HEK293 (cell line): ENCODE results near the gene GRID2.

Experiments
- CTCF ChIA-PET: fragments of 350-600 bp; formaldehyde crosslinking; extraction: SDS; loops from one replicate; lab custom pipeline; 2021; ENCODE audit warnings: antibody characterized with exemption; lab: Yijun Ruan, JAX
- POLR2A ChIA-PET: fragments of 300-600 bp; formaldehyde crosslinking; extraction: SDS; loops from one replicate; lab custom pipeline; 2020; ENCODE audit warnings: antibody characterized with exemption, inconsistent platforms; lab: Yijun Ruan, JAX
- H3K27ac ChIP-seq: fragments of 200-500 bp; sonication (Bioruptor generic); 2 replicates; pipeline ENCODE4 v1.5.1; 2014; ENCODE audit warnings: low read depth, low read length, control low read depth, inconsistent platforms; ENCODE audit errors: extremely low read depth
- H3K36me3 ChIP-seq, 2 experiments: fragments of 200-500 bp in 1 of 2; sonication (Bioruptor generic) in 1 of 2; 1 replicate in 1 of 2; 2 replicates in 1 of 2; pipeline ENCODE4 v1.5.1; 2014 to 2017; ENCODE audit warnings: inconsistent platforms in 2 of 2, low read length in 2 of 2; ENCODE audit not compliant: control insufficient read depth in 2 of 2, insufficient read depth in 1 of 2
- H3K4me1 ChIP-seq: fragments of 200-500 bp; sonication (Bioruptor generic); 2 replicates; pipeline ENCODE4 v1.5.1; 2014; ENCODE audit warnings: mild to moderate bottlenecking, low read length, inconsistent platforms; ENCODE audit not compliant: control insufficient read depth, insufficient read depth
- H3K4me3 ChIP-seq: 2 replicates; pipeline ENCODE4 v1.5.1; 2011; ENCODE audit warnings: low read depth, mild to moderate bottlenecking, control low read depth, low read length, moderate library complexity
- H3K9me3 ChIP-seq: fragments of 200-500 bp; sonication (Bioruptor generic); 2 replicates; pipeline ENCODE4 v1.5.1; 2014; ENCODE audit warnings: low read depth, low read length, inconsistent platforms; ENCODE audit not compliant: control insufficient read depth, insufficient read depth
- AEBP2 ChIP-seq: fragments of 450-650 bp; formaldehyde crosslinking; IDR thresholded peaks from 2 replicates; pipeline ENCODE4 v1.5.1; 2016; ENCODE audit warnings: missing biosample characterization, missing genetic modification characterization, borderline replicate concordance
- BCL6B ChIP-seq: fragments of 450-650 bp; formaldehyde crosslinking; IDR thresholded peaks from 2 replicates; pipeline ENCODE4 v1.5.1; 2017; ENCODE audit warnings: missing biosample characterization, missing genetic modification characterization
- ELK4 ChIP-seq: IDR thresholded peaks from 2 replicates; pipeline ENCODE4 v1.6.1; 2011; ENCODE audit warnings: mild to moderate bottlenecking, low read depth, low read length, borderline replicate concordance
- MZF1 ChIP-seq: fragments of 450-650 bp; formaldehyde crosslinking; IDR thresholded peaks from 2 replicates; pipeline ENCODE4 v1.5.1; 2017; ENCODE audit warnings: missing biosample characterization, missing genetic modification characterization, borderline replicate concordance
- OSR2 ChIP-seq: fragments of 450-650 bp; formaldehyde crosslinking; IDR thresholded peaks from 2 replicates; pipeline ENCODE4 v1.5.1; 2016; ENCODE audit warnings: missing biosample characterization, missing genetic modification characterization
- REST ChIP-seq: fragments of 450-650 bp; formaldehyde crosslinking; IDR thresholded peaks from 2 replicates; pipeline ENCODE4 v1.5.1; 2016; ENCODE audit warnings: missing biosample characterization, missing genetic modification characterization
- SCRT2 ChIP-seq: fragments of 450-650 bp; formaldehyde crosslinking; IDR thresholded peaks from 2 replicates; pipeline ENCODE4 v1.5.1; 2016; ENCODE audit warnings: missing biosample characterization, missing genetic modification characterization
- TCF7L2 ChIP-seq: IDR thresholded peaks from 2 replicates; pipeline ENCODE4 v1.6.1; 2011; ENCODE audit warnings: low read depth, mild to moderate bottlenecking, inconsistent platforms, low read length, moderate library complexity, borderline replicate concordance
- ZBTB48 ChIP-seq: fragments of 450-650 bp; formaldehyde crosslinking; IDR thresholded peaks from 2 replicates; pipeline ENCODE4 v1.5.1; 2016; ENCODE audit warnings: missing biosample characterization, missing genetic modification characterization
- ZBTB6 ChIP-seq: fragments of 450-650 bp; formaldehyde crosslinking; IDR thresholded peaks from 2 replicates; pipeline ENCODE4 v1.5.1; 2017; ENCODE audit warnings: missing biosample characterization, missing genetic modification characterization
- ZNF248 ChIP-seq: fragments of 450-650 bp; formaldehyde crosslinking; IDR thresholded peaks from 2 replicates; pipeline ENCODE4 v1.5.1; 2017; ENCODE audit warnings: missing biosample characterization, missing genetic modification characterization
- ZNF416 ChIP-seq: fragments of 450-650 bp; formaldehyde crosslinking; IDR thresholded peaks from 2 replicates; pipeline ENCODE4 v1.5.1; 2016; ENCODE audit warnings: missing biosample characterization, missing genetic modification characterization
- ZNF488 ChIP-seq: fragments of 450-650 bp; formaldehyde crosslinking; IDR thresholded peaks from 2 replicates; pipeline ENCODE4 v1.5.1; 2016; ENCODE audit warnings: missing biosample characterization, missing genetic modification characterization
- ZNF549 ChIP-seq: fragments of 450-650 bp; IDR thresholded peaks from 2 replicates; pipeline ENCODE4 v1.5.1; 2018; ENCODE audit warnings: missing biosample characterization, missing genetic modification characterization, mild to moderate bottlenecking, inconsistent platforms, moderate library complexity

The GRID2 gene

GRCh38 chr4:93698686-93699085 lies 1394.9 kb downstream of the GRID2 start:
- no peaks in the 10 kb centered on the region for H3K4me1 ChIP-seq
- CTCF ChIA-PET = no interaction called here
- TF ChIP-seq BCL6B (tag by site-specific recombination) (no peak), AEBP2 (tag by site-specific recombination) (no peak), ZNF248 (tag by site-specific recombination) (no peak), ZNF416 (no peak), REST (tag by site-specific recombination) (no peak), ELK4 (no peak), ZBTB6 (tag by site-specific recombination) (no peak)
- POLR2A ChIA-PET = no interaction called here
- H3K27ac ChIP-seq = no peak overlapping the region
- H3K4me3 ChIP-seq = no peak overlapping the region
- H3K36me3 ChIP-seq = no peaks in the 10 kb centered on the region
- no peaks in the 10 kb centered on the region for H3K9me3 ChIP-seq

GRCh38 chr4:93700571-93700970 lies 1396.8 kb downstream of the GRID2 start:
- TF ChIP-seq OSR2 (tag by site-specific recombination) (no peak), TCF7L2 (no peak), ZNF416 (no peak), REST (tag by site-specific recombination) (no peak), ZNF488 (tag by site-specific recombination) (no peak), ZBTB48 (tag by site-specific recombination) (no peak), MZF1 (no peak), SCRT2 (tag by site-specific recombination) (no peak), ZNF549 (no peak)
- H3K36me3 ChIP-seq = no peaks in the 10 kb centered on the region
- no peak overlapping the region for H3K27ac ChIP-seq
- no peaks in the 10 kb centered on the region for H3K9me3 ChIP-seq
- ChIA-PET POLR2A (no interaction called here), CTCF (interaction anchor here (1.4 to 1.7 kb wide), 2 partner anchors 10 to 14 kb away, joined by 3 to 5 read pairs; no protein-coding TSS in a partner anchor)
- H3K4me1 ChIP-seq = no peaks in the 10 kb centered on the region
- H3K4me3 ChIP-seq = no peak overlapping the region
